ENCODE data around the gene IQSEC3.

IQSEC3 gene

GRCh38 chr12:167959-168600 is 101.5 kb downstream of the IQSEC3 start:
- no peak for DNase-seq (ENCODE audit: low spot score)
- no peak for TF ChIP-seq CTCF (IDR thresholded peaks at IDR 0.05; ENCODE audit: extremely low read depth, insufficient read depth, missing control alignments)
- in situ Hi-C loops (cut with MboI; ENCODE audit: low pct_unique_long_range_greater_than_20kb, low sequenced_read_pairs, unreplicated experiment), result no loop called here

GRCh38 chr12:168763-169525 is 102.4 kb downstream of the IQSEC3 start:
- TF ChIP-seq CTCF (IDR thresholded peaks at IDR 0.05; ENCODE audit: extremely low read depth, insufficient read depth, missing control alignments), result no peak
- in situ Hi-C loops (cut with MboI; ENCODE audit: low pct_unique_long_range_greater_than_20kb, low sequenced_read_pairs, unreplicated experiment), result no loop called here
- no peak for DNase-seq (ENCODE audit: low spot score)

- no peak for TF ChIP-seq CTCF (IDR thresholded peaks at IDR 0.05; ENCODE audit: extremely low read depth, insufficient read depth, missing control alignments)
- in situ Hi-C loops (cut with MboI; ENCODE audit: low pct_unique_long_range_greater_than_20kb, low sequenced_read_pairs, unreplicated experiment), result no loop called here
- DNase-seq (ENCODE audit: low spot score), result no peak
Observed at GRCh38 chr12:169528-170370, 103.2 kb downstream of the IQSEC3 start.

- DNase-seq (ENCODE audit: low spot score), result no peak
- in situ Hi-C loops (cut with MboI; ENCODE audit: low pct_unique_long_range_greater_than_20kb, low sequenced_read_pairs, unreplicated experiment), result no loop called here
- TF ChIP-seq CTCF (IDR thresholded peaks at IDR 0.05; ENCODE audit: extremely low read depth, insufficient read depth, missing control alignments), result no peak
Observed at GRCh38 chr12:170371-171225, 104.0 kb downstream of the IQSEC3 start.

- no peak for TF ChIP-seq CTCF (IDR thresholded peaks at IDR 0.05; ENCODE audit: extremely low read depth, insufficient read depth, missing control alignments)
- in situ Hi-C loops (cut with MboI; ENCODE audit: low pct_unique_long_range_greater_than_20kb, low sequenced_read_pairs, unreplicated experiment), result no loop called here
- no peak for DNase-seq (ENCODE audit: low spot score)
Observed at GRCh38 chr12:171276-171675, 104.7 kb downstream of the IQSEC3 start.

Measured in GM13977 (cell line).